Suprapubic skin (tissue), 4 donors: ENCODE data around the gene BRCA2. TPM values are rescaled to one million over a fixed set of nuclear protein-coding genes. Genes with fewer than 3 reads are reported as not detected.

ENCODE experiments used
- DNase-seq, 2 donors: peaks; one replicate each; pipeline ENCODE4 v3.0.0-alpha.2; 2019; ENCODE audit warnings: low spot score in 2 of 2
- H3K27ac ChIP-seq: fragments of 200-600 bp; sonication (generic); one replicate; pipeline ENCODE4 v1.5.1; 2019
- H3K27me3 ChIP-seq: fragments of 200-600 bp; sonication (generic); one replicate; pipeline ENCODE4 v1.5.1; 2019
- H3K36me3 ChIP-seq: fragments of 200-600 bp; sonication (generic); one replicate; pipeline ENCODE4 v1.5.1; 2019
- H3K4me1 ChIP-seq: fragments of 200-600 bp; sonication (generic); one replicate; pipeline ENCODE4 v1.5.1; 2019
- H3K4me3 ChIP-seq: fragments of 200-600 bp; sonication (generic); one replicate; pipeline ENCODE4 v1.5.1; 2019; ENCODE audit warnings: mild to moderate bottlenecking
- H3K9me3 ChIP-seq: fragments of 200-600 bp; sonication (generic); one replicate; pipeline ENCODE4 v1.5.1; 2019
- CTCF ChIP-seq, 2 donors: fragments of 200-600 bp in 1 of 2; fragments of 450-650 bp in 1 of 2; sonication (generic) in 1 of 2; IDR thresholded peaks; one replicate each; pipeline ENCODE4 v1.5.1; 2016 to 2019; ENCODE audit warnings: antibody characterized with exemption in 2 of 2, mild to moderate bottlenecking in 1 of 2, moderate library complexity in 1 of 2
- EP300 ChIP-seq: sonication (generic); formaldehyde crosslinking; IDR thresholded peaks from one replicate; pipeline ENCODE4 v1.6.1; 2017; ENCODE audit warnings: antibody characterized with exemption
- POLR2A ChIP-seq, 2 donors: fragments of 450-650 bp; IDR thresholded peaks; one replicate each; pipeline ENCODE4 v1.6.1; 2017; ENCODE audit warnings: antibody characterized with exemption in 2 of 2, mild to moderate bottlenecking in 2 of 2, moderate library complexity in 2 of 2
- POLR2AphosphoS5 ChIP-seq, 3 donors: sonication (generic); formaldehyde crosslinking; IDR thresholded peaks; one replicate each; pipeline ENCODE4 v1.6.1; 2017; ENCODE audit warnings: antibody characterized with exemption in 3 of 3
- WGBS: methylation state at CpG from one replicate; pipeline ENCODE4 v1.1.5; 2018; 5-methylcytosine and 5-hydroxymethylcytosine counted together
- total RNA-seq, 4 donors: library from RNA; depleted of rRNA; stranded (reverse); fragments of >200 nt; gene quantifications; one replicate each; pipeline ENCODE4 v1.1.0, GENCODE V29; 2016

Gene BRCA2
- total RNA-seq, 4 donors from 2014 or later, result 1.5 to 5.6 (median 2.0) TPM

GRCh38 chr13:32430018-32430747, 114.9 kb downstream of the BRCA2 start:
- Histone ChIP-seq H3K36me3 (no peaks in the 10 kb centered on the region), H3K9me3 (no peaks in the 10 kb centered on the region), H3K27me3 (no peaks in the 10 kb centered on the region), H3K4me1 (peaks cover 29% of the 10 kb centered on the region), H3K4me3 (no peak overlapping the region), H3K27ac (no peak overlapping the region)
- DNase-seq, result no peak
- TF ChIP-seq EP300, result no peak
- no peak for TF ChIP-seq POLR2A (IDR thresholded peaks at IDR 0.05)
- TF ChIP-seq POLR2AphosphoS5 (IDR thresholded peaks at IDR 0.05), result no peak
- TF ChIP-seq CTCF (IDR thresholded peaks at IDR 0.05), result no peak
- WGBS, result 80% methylated on average over 6 of the region's 6 CpGs

- Histone ChIP-seq H3K27ac (no peak overlapping the region), H3K4me3 (no peak overlapping the region), H3K9me3 (no peaks in the 10 kb centered on the region), H3K36me3 (no peaks in the 10 kb centered on the region), H3K4me1 (peaks cover 20% of the 10 kb centered on the region), H3K27me3 (no peaks in the 10 kb centered on the region)
- 95% methylated on average over 5 of the region's 5 CpGs for WGBS
- DNase-seq, result no peak
- TF ChIP-seq CTCF (IDR thresholded peaks at IDR 0.05) (no peak), POLR2A (IDR thresholded peaks at IDR 0.05) (no peak), POLR2AphosphoS5 (IDR thresholded peaks at IDR 0.05) (no peak), EP300 (no peak)
These were observed 116.1 kb downstream of the BRCA2 start for GRCh38 chr13:32431361-32431760.

- 55% methylated on average over 3 of the region's 3 CpGs for WGBS
- DNase-seq, result no peak
These were observed 117.5 kb downstream of the BRCA2 start for GRCh38 chr13:32432856-32433255.

GRCh38 chr13:32438871-32439270, 123.6 kb downstream of the BRCA2 start:
- WGBS, result 89% methylated on average over 4 of the region's 4 CpGs
- H3K27ac ChIP-seq, result no peak overlapping the region
- H3K36me3 ChIP-seq, result peaks cover 8% of the 10 kb centered on the region
- no peaks in the 10 kb centered on the region for H3K27me3 ChIP-seq
- TF ChIP-seq EP300 (no peak), POLR2AphosphoS5 (IDR thresholded peaks at IDR 0.05) (no peak), CTCF (IDR thresholded peaks at IDR 0.05) (no peak), POLR2A (IDR thresholded peaks at IDR 0.05) (no peak)
- H3K9me3 ChIP-seq, result no peaks in the 10 kb centered on the region
- no peaks in the 10 kb centered on the region for H3K4me1 ChIP-seq
- DNase-seq, result no peak
- H3K4me3 ChIP-seq, result no peak overlapping the region

More at GRCh38 chr13:32432856-32433255, 117.5 kb downstream of the BRCA2 start:
- Histone ChIP-seq H3K27me3 (no peaks in the 10 kb centered on the region), H3K36me3 (peaks cover 3% of the 10 kb centered on the region), H3K4me1 (peaks cover 16% of the 10 kb centered on the region), H3K9me3 (no peaks in the 10 kb centered on the region), H3K27ac (no peak overlapping the region), H3K4me3 (no peak overlapping the region)
- no peak for TF ChIP-seq POLR2A (IDR thresholded peaks at IDR 0.05)
- no peak for TF ChIP-seq EP300
- no peak for TF ChIP-seq POLR2AphosphoS5 (IDR thresholded peaks at IDR 0.05)
- no peak for TF ChIP-seq CTCF (IDR thresholded peaks at IDR 0.05)

GRCh38 chr13:32443111-32443510, 127.8 kb downstream of the BRCA2 start:
- 50% methylated on average over 2 of the region's 2 CpGs for WGBS
- Histone ChIP-seq H3K36me3 (peaks cover 4% of the 10 kb centered on the region), H3K9me3 (no peaks in the 10 kb centered on the region), H3K4me3 (no peak overlapping the region), H3K27ac (no peak overlapping the region), H3K4me1 (no peaks in the 10 kb centered on the region), H3K27me3 (no peaks in the 10 kb centered on the region)
- TF ChIP-seq EP300, result no peak
- no peak for TF ChIP-seq CTCF (IDR thresholded peaks at IDR 0.05)
- TF ChIP-seq POLR2A (IDR thresholded peaks at IDR 0.05), result no peak
- no peak for TF ChIP-seq POLR2AphosphoS5 (IDR thresholded peaks at IDR 0.05)
- no peak for DNase-seq
